Nephron (organoid): Measurements from ENCODE around the gene MISP.
"Not testable (repeated sequence)": the region's sequence is repeated elsewhere in the genome, so short reads cannot be mapped to it uniquely, and the experiment has no call there.

Experiments
- H3K27ac Mint-ChIP-seq, 3 experiments: 2 replicates each; pipeline ENCODE4 v1.8.0; 2020; ENCODE audit warnings: mixed read lengths in 3 of 3, mild to moderate bottlenecking in 2 of 3, moderate library complexity in 1 of 3
- H3K27me3 Mint-ChIP-seq: 2 replicates; pipeline ENCODE4 v1.8.0; 2021; ENCODE audit warnings: low read depth, mild to moderate bottlenecking, moderate library complexity, mixed read lengths
- H3K36me3 Mint-ChIP-seq: 2 replicates; pipeline ENCODE4 v1.8.0; 2020; ENCODE audit warnings: low read depth, mixed read lengths
- H3K4me1 Mint-ChIP-seq: 2 replicates; pipeline ENCODE4 v1.8.0; 2020; ENCODE audit warnings: mixed read lengths
- H3K4me3 Mint-ChIP-seq, 3 experiments: 2 replicates each; pipeline ENCODE4 v1.8.0; 2020; ENCODE audit warnings: mild to moderate bottlenecking in 3 of 3, mixed read lengths in 3 of 3, moderate library complexity in 2 of 3
- H3K9me3 Mint-ChIP-seq: 2 replicates; pipeline ENCODE4 v1.8.0; 2020; ENCODE audit warnings: mixed read lengths
- CTCF ChIP-seq, 3 experiments: fragments of 200-600 bp; sonication (generic); IDR thresholded peaks; one replicate each; pipeline ENCODE4 v1.5.0; 2021; ENCODE audit warnings: antibody characterized with exemption in 3 of 3; ENCODE audit not compliant: unreplicated experiment in 3 of 3

The MISP gene

DNA sequence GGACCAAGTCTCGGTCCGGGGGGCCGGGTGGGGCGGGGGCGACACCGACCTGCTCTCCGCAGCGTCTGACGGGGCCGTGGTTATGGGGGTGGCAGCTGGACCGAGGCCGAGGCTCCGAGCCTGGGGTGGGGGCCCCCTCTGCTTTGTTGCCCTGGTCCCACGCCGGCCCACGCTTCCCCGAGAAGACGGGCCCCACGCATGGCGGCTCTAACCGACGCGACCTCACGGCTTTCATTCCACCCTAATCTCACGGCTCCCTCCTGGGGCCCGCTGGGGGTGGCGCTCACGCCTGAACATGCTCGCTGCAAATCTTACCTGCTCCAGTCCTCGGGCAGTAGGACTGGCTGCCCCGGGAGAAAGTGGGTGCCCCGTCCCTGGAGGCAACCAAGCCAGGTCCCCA lies 14.8 kb upstream of the MISP start:
- H3K36me3 Mint-ChIP-seq, result peaks cover 21% of the 10 kb centered on the region
- H3K4me1 Mint-ChIP-seq, result no peaks in the 10 kb centered on the region
- no peak for TF ChIP-seq CTCF (IDR thresholded peaks at IDR 0.05; ENCODE audit: unreplicated experiment in 3 of 3)
- no peaks in the 10 kb centered on the region for H3K27me3 Mint-ChIP-seq
- no peaks in the 10 kb centered on the region for H3K9me3 Mint-ChIP-seq
- H3K27ac Mint-ChIP-seq, result no peak overlapping the region
- H3K4me3 Mint-ChIP-seq, result no peak overlapping the region

- Mint-ChIP-seq H3K27ac (peak overlapping the region in 2 of 3 experiments; percentile 45 to 56), H3K36me3 (peaks cover 16% of the 10 kb centered on the region), H3K9me3 (no peaks in the 10 kb centered on the region), H3K27me3 (no peaks in the 10 kb centered on the region), H3K4me1 (no peaks in the 10 kb centered on the region), H3K4me3 (no peak overlapping the region)
- peak; percentile 41 to 56 (median 51) for TF ChIP-seq CTCF (IDR thresholded peaks at IDR 0.05; ENCODE audit: unreplicated experiment in 3 of 3)
Observed at GRCh38 chr19:737591-738093, 13.3 kb upstream of the MISP start.

- Mint-ChIP-seq H3K27ac (peak overlapping the region in 1 of 3 experiments; percentile 48), H3K27me3 (no peaks in the 10 kb centered on the region), H3K4me1 (peaks cover 6% of the 10 kb centered on the region), H3K9me3 (peaks cover 3% of the 10 kb centered on the region), H3K36me3 (peaks cover 14% of the 10 kb centered on the region), H3K4me3 (no peak overlapping the region)
- no peak for TF ChIP-seq CTCF (IDR thresholded peaks at IDR 0.05; ENCODE audit: unreplicated experiment in 3 of 3)
Observed at GRCh38 chr19:738509-739128, 12.3 kb upstream of the MISP start.

GRCh38 chr19:739998-740715 lies 10.8 kb upstream of the MISP start:
- Mint-ChIP-seq H3K27me3 (no peaks in the 10 kb centered on the region), H3K4me1 (peaks cover 8% of the 10 kb centered on the region), H3K36me3 (peaks cover 7% of the 10 kb centered on the region), H3K9me3 (peaks cover 6% of the 10 kb centered on the region), H3K27ac (no peak overlapping the region), H3K4me3 (no peak overlapping the region)
- no peak for TF ChIP-seq CTCF (IDR thresholded peaks at IDR 0.05; ENCODE audit: unreplicated experiment in 3 of 3)

- H3K36me3 Mint-ChIP-seq, result peaks cover 13% of the 10 kb centered on the region
- not testable (repeated sequence) for H3K4me1 Mint-ChIP-seq, H3K4me3 Mint-ChIP-seq, H3K27ac Mint-ChIP-seq, H3K27me3 Mint-ChIP-seq, H3K9me3 Mint-ChIP-seq
Observed at GRCh38 chr19:740816-741505, 10.0 kb upstream of the MISP start.

GRCh38 chr19:741506-742131 lies 9.3 kb upstream of the MISP start:
- no peak for TF ChIP-seq CTCF (IDR thresholded peaks at IDR 0.05; ENCODE audit: unreplicated experiment in 3 of 3)
- H3K9me3 Mint-ChIP-seq, result peaks cover 9% of the 10 kb centered on the region
- H3K36me3 Mint-ChIP-seq, result peaks cover 20% of the 10 kb centered on the region
- no peaks in the 10 kb centered on the region for H3K27me3 Mint-ChIP-seq
- H3K27ac Mint-ChIP-seq, result no peak overlapping the region
- H3K4me3 Mint-ChIP-seq, result no peak overlapping the region
- H3K4me1 Mint-ChIP-seq, result peaks cover 8% of the 10 kb centered on the region
